Endothelial cell (in vitro differentiated cells): Measurements from ENCODE around the gene JMJD8. TPM values are rescaled to one million over a fixed set of nuclear protein-coding genes. Genes with fewer than 3 reads are reported as not detected.

ENCODE experiments used
- DNase-seq: peaks from one replicate; pipeline ENCODE4 v3.0.0; 2021; ENCODE audit warnings: low spot score
- H3K27ac Mint-ChIP-seq: one replicate; pipeline ENCODE4 v1.8.0; 2021; ENCODE audit warnings: mixed read lengths, inconsistent platforms; ENCODE audit not compliant: unreplicated experiment
- H3K27me3 Mint-ChIP-seq: one replicate; pipeline ENCODE4 v1.8.0; 2021; ENCODE audit warnings: mild to moderate bottlenecking, moderate library complexity, mixed read lengths, inconsistent platforms; ENCODE audit not compliant: unreplicated experiment
- H3K36me3 Mint-ChIP-seq: one replicate; pipeline ENCODE4 v1.8.0; 2021; ENCODE audit warnings: mild to moderate bottlenecking, low read depth, mixed read lengths, inconsistent platforms; ENCODE audit not compliant: unreplicated experiment
- H3K4me1 Mint-ChIP-seq: one replicate; pipeline ENCODE4 v1.8.0; 2021; ENCODE audit warnings: mild to moderate bottlenecking, mixed read lengths, inconsistent platforms; ENCODE audit not compliant: unreplicated experiment
- H3K4me3 Mint-ChIP-seq: one replicate; pipeline ENCODE4 v1.8.0; 2021; ENCODE audit warnings: mild to moderate bottlenecking, mixed read lengths, inconsistent platforms; ENCODE audit not compliant: unreplicated experiment
- H3K9me3 Mint-ChIP-seq: one replicate; pipeline ENCODE4 v1.8.0; 2021; ENCODE audit warnings: mixed read lengths, inconsistent platforms; ENCODE audit not compliant: unreplicated experiment
- CTCF ChIP-seq: fragments of 200-600 bp; sonication (generic); IDR thresholded peaks from one replicate; pipeline ENCODE4 v1.5.0; 2021; ENCODE audit warnings: antibody characterized with exemption; ENCODE audit not compliant: unreplicated experiment
- total RNA-seq: library from RNA; stranded (reverse); fragmentation: NEBNext Ultra II Directional; extraction: Animal tissue kit (Norgen Biotek cat#: 25700); gene quantifications from one replicate; pipeline ENCODE4 v1.2.1, GENCODE V29; 2021; ENCODE audit not compliant: unreplicated experiment

Gene JMJD8
- total RNA-seq, 1 donor from 2014 or later: 31.6 TPM

DNA sequence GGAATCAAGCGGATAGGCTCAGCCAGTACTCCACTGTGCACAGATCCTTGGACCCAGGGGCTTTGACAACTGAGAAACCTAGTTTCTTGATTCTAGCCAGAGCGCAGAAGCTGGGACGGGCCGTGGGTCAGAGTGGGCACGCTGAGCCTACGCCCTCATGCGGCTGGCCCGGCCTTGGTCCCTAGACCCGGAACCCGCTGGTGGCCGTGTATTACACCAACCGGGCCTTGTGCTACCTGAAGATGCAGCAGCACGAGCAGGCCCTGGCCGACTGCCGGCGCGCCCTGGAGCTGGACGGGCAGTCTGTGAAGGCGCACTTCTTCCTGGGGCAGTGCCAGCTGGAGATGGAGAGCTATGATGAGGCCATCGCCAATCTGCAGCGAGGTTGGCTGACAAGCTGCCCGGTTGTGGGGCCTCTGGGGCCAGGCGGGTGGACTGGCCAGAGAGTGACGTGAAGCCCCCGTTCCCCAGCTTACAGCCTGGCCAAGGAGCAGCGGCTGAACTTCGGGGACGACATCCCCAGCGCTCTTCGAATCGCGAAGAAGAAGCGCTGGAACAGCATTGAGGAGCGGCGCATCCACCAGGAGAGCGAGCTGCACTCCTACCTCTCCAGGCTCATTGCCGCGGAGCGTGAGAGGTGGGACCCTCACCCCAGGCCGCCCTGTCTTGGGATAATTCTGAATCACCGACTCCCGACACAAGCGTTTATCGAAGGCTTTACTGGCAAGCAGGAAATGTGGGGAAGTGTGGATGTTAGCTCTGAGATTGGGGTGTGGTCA lies 3.0 kb downstream of the JMJD8 start:
- H3K27ac Mint-ChIP-seq: no peak overlapping the region
- H3K4me1 Mint-ChIP-seq: peaks cover 6% of the 10 kb centered on the region
- no peaks in the 10 kb centered on the region for H3K9me3 Mint-ChIP-seq
- peaks cover 18% of the 10 kb centered on the region for H3K27me3 Mint-ChIP-seq
- peak overlapping the region; percentile 85 for H3K4me3 Mint-ChIP-seq
- no peak for DNase-seq
- no peak for TF ChIP-seq CTCF
- H3K36me3 Mint-ChIP-seq: peaks cover 5% of the 10 kb centered on the region

- Mint-ChIP-seq H3K36me3 (peaks cover 5% of the 10 kb centered on the region), H3K4me1 (peaks cover 6% of the 10 kb centered on the region), H3K27me3 (peaks cover 16% of the 10 kb centered on the region), H3K27ac (no peak overlapping the region), H3K4me3 (peak overlapping the region; percentile 85), H3K9me3 (no peaks in the 10 kb centered on the region)
- no peak for TF ChIP-seq CTCF
- no peak for DNase-seq
Measured at GRCh38 chr16:680625-680945, 3.5 kb downstream of the JMJD8 start.

DNA sequence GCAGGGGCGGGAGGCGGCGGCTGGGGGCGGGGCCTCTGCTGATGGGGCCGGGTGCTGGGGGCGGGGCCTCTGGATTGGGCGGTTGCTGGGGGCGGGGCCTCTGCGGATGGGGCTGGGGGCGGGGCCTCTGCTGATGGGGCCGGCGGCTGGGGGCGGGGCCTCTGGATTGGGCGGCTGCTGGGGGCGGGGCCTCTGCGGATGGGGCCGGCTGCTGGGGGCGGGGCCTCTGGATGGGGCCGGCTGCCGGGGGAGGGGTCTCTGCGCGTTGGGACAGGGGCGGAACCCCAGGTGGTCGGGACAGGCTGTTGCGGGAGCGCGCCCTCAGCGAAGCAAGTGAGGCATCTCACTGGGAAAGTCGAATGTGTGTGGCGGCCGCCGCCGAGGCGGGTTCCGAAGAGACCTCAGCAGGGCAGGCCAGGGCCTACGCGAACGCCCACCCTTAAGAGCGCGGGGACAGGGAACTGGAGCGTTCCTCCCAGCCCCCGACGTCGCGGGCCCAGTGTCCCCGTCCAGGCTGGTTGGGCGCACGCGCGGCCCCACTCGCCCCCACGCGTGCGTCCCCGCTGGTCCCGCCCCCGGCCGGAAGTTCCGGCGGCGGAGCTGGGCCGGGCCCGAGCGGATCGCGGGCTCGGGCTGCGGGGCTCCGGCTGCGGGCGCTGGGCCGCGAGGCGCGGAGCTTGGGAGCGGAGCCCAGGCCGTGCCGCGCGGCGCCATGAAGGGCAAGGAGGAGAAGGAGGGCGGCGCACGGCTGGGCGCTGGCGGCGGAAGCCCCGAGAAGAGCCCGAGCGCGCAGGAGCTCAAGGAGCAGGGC lies 4.1 kb downstream of the JMJD8 start, which contains the start of gene STUB1:
Gene STUB1, plus strand, starts transcription at position 597 of the 811 bp plus-strand sequence. Its CDS starts 116 bp downstream, at position 713.
- DNase-seq: peak; percentile 94
- peaks cover 17% of the 10 kb centered on the region for H3K27me3 Mint-ChIP-seq
- H3K36me3 Mint-ChIP-seq: peaks cover 5% of the 10 kb centered on the region
- H3K27ac Mint-ChIP-seq: no peak within 1 kb of the TSS
- peak within 1 kb of the TSS; percentile 90 for H3K4me3 Mint-ChIP-seq
- H3K9me3 Mint-ChIP-seq: no peaks in the 10 kb centered on the region
- peaks cover 6% of the 10 kb centered on the region for H3K4me1 Mint-ChIP-seq
- no peak for TF ChIP-seq CTCF

GRCh38 chr16:678858-679813 lies 5.0 kb downstream of the JMJD8 start:
- H3K27me3 Mint-ChIP-seq: peaks cover 20% of the 10 kb centered on the region
- DNase-seq: peak; percentile 57
- peaks cover 6% of the 10 kb centered on the region for H3K4me1 Mint-ChIP-seq
- H3K9me3 Mint-ChIP-seq: no peaks in the 10 kb centered on the region
- peak overlapping the region; percentile 84 for H3K4me3 Mint-ChIP-seq
- peaks cover 5% of the 10 kb centered on the region for H3K36me3 Mint-ChIP-seq
- no peak for TF ChIP-seq CTCF
- no peak overlapping the region for H3K27ac Mint-ChIP-seq
